ENCODE results near the gene PCDHGA6. TPM values are rescaled to one million over a fixed set of nuclear protein-coding genes. Genes with fewer than 3 reads are reported as not detected.

The PCDHGA6 gene
- total RNA-seq, 1 donor from 2014 or later = 0.41 TPM

DNA sequence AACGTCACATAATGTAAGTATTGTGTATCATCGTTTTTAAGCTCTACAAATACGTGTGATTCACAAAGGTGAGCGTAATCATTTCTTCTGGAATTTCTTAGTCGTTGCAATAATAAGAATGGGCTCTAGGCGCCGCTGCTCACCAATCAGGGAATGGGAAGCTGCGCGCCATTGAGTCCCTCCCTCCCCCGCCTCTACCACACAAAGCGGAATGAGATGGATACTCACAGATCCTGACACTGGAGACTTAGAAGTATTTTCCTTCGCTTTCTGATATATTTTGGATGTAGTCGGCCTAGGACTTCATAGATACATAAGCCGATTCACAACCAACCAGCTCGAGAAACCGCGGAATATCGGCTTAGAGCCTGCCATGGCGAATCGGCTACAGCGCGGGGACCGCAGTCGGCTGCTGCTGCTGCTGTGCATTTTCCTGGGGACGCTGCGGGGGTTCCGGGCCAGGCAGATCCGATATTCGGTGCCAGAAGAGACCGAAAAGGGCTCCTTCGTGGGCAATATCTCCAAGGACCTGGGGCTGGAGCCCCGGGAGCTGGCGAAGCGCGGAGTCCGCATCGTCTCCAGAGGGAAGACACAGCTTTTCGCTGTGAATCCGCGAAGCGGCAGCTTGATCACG lies 47.3 kb downstream of the PCDHGA6 start, which contains the start of gene PCDHGA11:
Gene PCDHGA11 (plus strand): TSS at position 197 of the 634 bp plus-strand sequence. CDS start 177 bp downstream, at position 374.
- Histone ChIP-seq H3K36me3 (ENCODE audit: insufficient read depth, low read length) (no peaks in the 10 kb centered on the region), H4K20me1 (ENCODE audit: insufficient read depth, low read length) (no peaks in the 10 kb centered on the region), H3K27ac (ENCODE audit: low read depth, low read length) (peak within 1 kb of the TSS; percentile 34), H3K4me2 (ENCODE audit: low read length) (peak within 1 kb of the TSS; percentile 80), H3K9ac (ENCODE audit: low read length) (peak within 1 kb of the TSS; percentile 71), H2AFZ (ENCODE audit: low read depth, low read length) (peak within 1 kb of the TSS; percentile 43), H3K79me2 (ENCODE audit: insufficient read depth, low read length) (peaks cover 8% of the 10 kb centered on the region), H3K9me3 (ENCODE audit: insufficient read depth, low read depth, low read length) (peaks cover 51% of the 10 kb centered on the region), H3K4me3 (ENCODE audit: insufficient read depth, low read depth, low read length) (peak within 1 kb of the TSS; percentile 56), H3K27me3 (ENCODE audit: insufficient read depth, low read length) (no peaks in the 10 kb centered on the region), H3K4me1 (ENCODE audit: insufficient read depth, low read length) (no peaks in the 10 kb centered on the region)
- FAIRE-seq (no peak), DNase-seq (ENCODE audit: low read depth) (peak; percentile 38)
- Mint-ChIP-seq H3K4me1 (ENCODE audit: low read depth, unreplicated experiment) (peaks cover 10% of the 10 kb centered on the region), H3K27ac (ENCODE audit: unreplicated experiment) (peak within 1 kb of the TSS; percentile 1), H3K4me3 (ENCODE audit: unreplicated experiment) (peak within 1 kb of the TSS; percentile 78), H3K36me3 (ENCODE audit: low read depth, unreplicated experiment) (peaks cover 56% of the 10 kb centered on the region), H3K27me3 (ENCODE audit: low read depth, unreplicated experiment) (no peaks in the 10 kb centered on the region), H3K9me3 (ENCODE audit: unreplicated experiment) (peaks cover 39% of the 10 kb centered on the region)
- no peak for TF ChIP-seq EZH2 (IDR thresholded peaks at IDR 0.05; ENCODE audit: insufficient read depth, low read length)
- TF ChIP-seq, protein P1, sequence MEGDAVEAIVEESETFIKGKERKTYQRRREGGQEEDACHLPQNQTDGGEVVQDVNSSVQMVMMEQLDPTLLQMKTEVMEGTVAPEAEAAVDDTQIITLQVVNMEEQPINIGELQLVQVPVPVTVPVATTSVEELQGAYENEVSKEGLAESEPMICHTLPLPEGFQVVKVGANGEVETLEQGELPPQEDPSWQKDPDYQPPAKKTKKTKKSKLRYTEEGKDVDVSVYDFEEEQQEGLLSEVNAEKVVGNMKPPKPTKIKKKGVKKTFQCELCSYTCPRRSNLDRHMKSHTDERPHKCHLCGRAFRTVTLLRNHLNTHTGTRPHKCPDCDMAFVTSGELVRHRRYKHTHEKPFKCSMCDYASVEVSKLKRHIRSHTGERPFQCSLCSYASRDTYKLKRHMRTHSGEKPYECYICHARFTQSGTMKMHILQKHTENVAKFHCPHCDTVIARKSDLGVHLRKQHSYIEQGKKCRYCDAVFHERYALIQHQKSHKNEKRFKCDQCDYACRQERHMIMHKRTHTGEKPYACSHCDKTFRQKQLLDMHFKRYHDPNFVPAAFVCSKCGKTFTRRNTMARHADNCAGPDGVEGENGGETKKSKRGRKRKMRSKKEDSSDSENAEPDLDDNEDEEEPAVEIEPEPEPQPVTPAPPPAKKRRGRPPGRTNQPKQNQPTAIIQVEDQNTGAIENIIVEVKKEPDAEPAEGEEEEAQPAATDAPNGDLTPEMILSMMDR (IDR thresholded peaks at IDR 0.05; ENCODE audit: insufficient read depth, low read depth, low read length) = peak; percentile 61

DNA sequence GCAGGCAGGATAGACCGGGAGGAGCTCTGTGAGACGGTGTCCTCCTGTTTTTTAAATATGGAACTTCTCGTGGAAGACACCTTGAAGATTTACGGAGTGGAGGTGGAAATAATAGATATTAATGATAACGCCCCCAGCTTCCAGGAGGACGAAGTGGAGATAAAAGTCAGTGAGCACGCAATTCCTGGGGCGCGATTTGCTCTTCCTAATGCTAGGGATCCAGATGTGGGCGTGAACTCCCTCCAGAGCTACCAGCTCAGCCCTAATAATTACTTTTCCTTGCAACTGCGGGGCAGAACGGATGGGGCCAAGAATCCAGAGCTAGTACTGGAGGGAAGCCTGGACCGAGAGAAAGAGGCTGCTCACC lies 47.8 kb downstream of the PCDHGA6 start:
- Histone ChIP-seq H3K79me2 (ENCODE audit: insufficient read depth, low read length) (peaks cover 8% of the 10 kb centered on the region), H3K9ac (ENCODE audit: low read length) (peak overlapping the region; percentile 71), H3K27me3 (ENCODE audit: insufficient read depth, low read length) (no peaks in the 10 kb centered on the region), H3K4me2 (ENCODE audit: low read length) (peak overlapping the region; percentile 80), H3K4me1 (ENCODE audit: insufficient read depth, low read length) (no peaks in the 10 kb centered on the region), H2AFZ (ENCODE audit: low read depth, low read length) (peak overlapping the region; percentile 43), H3K36me3 (ENCODE audit: insufficient read depth, low read length) (no peaks in the 10 kb centered on the region), H3K9me3 (ENCODE audit: insufficient read depth, low read depth, low read length) (peaks cover 54% of the 10 kb centered on the region), H3K27ac (ENCODE audit: low read depth, low read length) (peak overlapping the region; percentile 34), H4K20me1 (ENCODE audit: insufficient read depth, low read length) (no peaks in the 10 kb centered on the region), H3K4me3 (ENCODE audit: insufficient read depth, low read depth, low read length) (peak overlapping the region; percentile 56)
- FAIRE-seq (no peak), DNase-seq (ENCODE audit: low read depth) (no peak)
- no peak for TF ChIP-seq EZH2 (IDR thresholded peaks at IDR 0.05; ENCODE audit: insufficient read depth, low read length)
- TF ChIP-seq, protein P1 (IDR thresholded peaks at IDR 0.05; ENCODE audit: insufficient read depth, low read depth, low read length) = no peak
- H3K4me3 Mint-ChIP-seq (ENCODE audit: unreplicated experiment) = peak overlapping the region; percentile 78
- no peaks in the 10 kb centered on the region for H3K27me3 Mint-ChIP-seq (ENCODE audit: low read depth, unreplicated experiment)
- H3K4me1 Mint-ChIP-seq (ENCODE audit: low read depth, unreplicated experiment) = peaks cover 7% of the 10 kb centered on the region
- H3K27ac Mint-ChIP-seq (ENCODE audit: unreplicated experiment) = peak overlapping the region; percentile 1
- peaks cover 40% of the 10 kb centered on the region for H3K9me3 Mint-ChIP-seq (ENCODE audit: unreplicated experiment)
- H3K36me3 Mint-ChIP-seq (ENCODE audit: low read depth, unreplicated experiment) = peaks cover 61% of the 10 kb centered on the region

DNA sequence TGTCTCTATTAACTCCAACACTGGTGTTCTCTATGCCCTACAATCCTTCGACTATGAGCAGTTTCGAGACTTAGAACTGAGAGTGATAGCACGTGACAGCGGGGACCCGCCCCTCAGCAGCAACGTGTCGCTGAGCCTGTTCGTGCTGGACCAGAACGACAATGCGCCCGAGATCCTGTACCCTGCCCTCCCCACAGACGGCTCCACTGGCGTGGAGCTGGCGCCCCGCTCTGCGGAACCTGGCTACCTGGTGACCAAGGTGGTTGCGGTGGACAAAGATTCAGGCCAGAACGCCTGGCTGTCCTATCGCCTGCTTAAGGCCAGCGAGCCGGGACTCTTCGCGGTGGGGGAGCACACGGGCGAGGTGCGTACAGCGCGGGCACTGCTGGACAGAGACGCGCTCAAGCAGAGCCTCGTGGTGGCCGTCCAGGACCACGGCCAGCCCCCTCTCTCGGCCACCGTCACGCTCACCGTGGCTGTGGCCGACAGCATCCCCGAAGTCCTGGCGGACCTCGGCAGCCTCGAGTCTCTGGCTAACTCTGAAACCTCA lies 49.1 kb downstream of the PCDHGA6 start:
- Histone ChIP-seq H3K27me3 (ENCODE audit: insufficient read depth, low read length) (no peaks in the 10 kb centered on the region), H3K9me3 (ENCODE audit: insufficient read depth, low read depth, low read length) (peaks cover 67% of the 10 kb centered on the region), H3K27ac (ENCODE audit: low read depth, low read length) (no peak overlapping the region), H2AFZ (ENCODE audit: low read depth, low read length) (no peak overlapping the region), H4K20me1 (ENCODE audit: insufficient read depth, low read length) (no peaks in the 10 kb centered on the region), H3K79me2 (ENCODE audit: insufficient read depth, low read length) (peaks cover 8% of the 10 kb centered on the region), H3K4me2 (ENCODE audit: low read length) (no peak overlapping the region), H3K4me1 (ENCODE audit: insufficient read depth, low read length) (no peaks in the 10 kb centered on the region), H3K36me3 (ENCODE audit: insufficient read depth, low read length) (no peaks in the 10 kb centered on the region), H3K4me3 (ENCODE audit: insufficient read depth, low read depth, low read length) (no peak overlapping the region), H3K9ac (ENCODE audit: low read length) (no peak overlapping the region)
- H3K9me3 Mint-ChIP-seq (ENCODE audit: unreplicated experiment) = peaks cover 47% of the 10 kb centered on the region
- no peaks in the 10 kb centered on the region for H3K27me3 Mint-ChIP-seq (ENCODE audit: low read depth, unreplicated experiment)
- peaks cover 69% of the 10 kb centered on the region for H3K36me3 Mint-ChIP-seq (ENCODE audit: low read depth, unreplicated experiment)
- no peak overlapping the region for H3K4me3 Mint-ChIP-seq (ENCODE audit: unreplicated experiment)
- FAIRE-seq = no peak
- peaks cover 4% of the 10 kb centered on the region for H3K4me1 Mint-ChIP-seq (ENCODE audit: low read depth, unreplicated experiment)
- no peak for DNase-seq (ENCODE audit: low read depth)
- H3K27ac Mint-ChIP-seq (ENCODE audit: unreplicated experiment) = no peak overlapping the region
- TF ChIP-seq EZH2 (IDR thresholded peaks at IDR 0.05; ENCODE audit: insufficient read depth, low read length) = no peak
- TF ChIP-seq, protein P1 (IDR thresholded peaks at IDR 0.05; ENCODE audit: insufficient read depth, low read depth, low read length) = no peak

All from astrocyte (in vitro differentiated cells and primary cell).